GM12878 (cell line): Measurements from ENCODE around the gene HS6ST3.

Experiments
- CHD4 ChIP-seq: fragments of 200-600 bp; sonication (generic); IDR thresholded peaks from 2 replicates; pipeline ENCODE4 v1.6.1; 2016; ENCODE audit warnings: mild to moderate bottlenecking
- HCFC1 ChIP-seq: fragments of 150-350 bp; IDR thresholded peaks from 2 replicates; pipeline ENCODE4 v1.6.1; 2014; ENCODE audit warnings: low read length
- HDAC2 ChIP-seq: fragments of 200-600 bp; sonication (generic); IDR thresholded peaks from 2 replicates; pipeline ENCODE4 v1.6.1; 2017
- HDAC6 ChIP-seq: fragments of 200-600 bp; sonication (generic); IDR thresholded peaks from one replicate; pipeline ENCODE4 v1.8.0; 2017; ENCODE audit warnings: antibody characterized with exemption; ENCODE audit not compliant: unreplicated experiment
- JUNB ChIP-seq: IDR thresholded peaks from 2 replicates; pipeline ENCODE4 v1.6.1; 2016; ENCODE audit warnings: antibody characterized with exemption, mild to moderate bottlenecking
- MEF2A ChIP-seq: IDR thresholded peaks from 2 replicates; pipeline ENCODE4 v1.6.1; 2011; ENCODE audit warnings: low read depth, mild to moderate bottlenecking, low read length, moderate library complexity; ENCODE audit not compliant: insufficient read depth
- NRF1 ChIP-seq: conservative IDR thresholded peaks from 2 replicates; pipeline ENCODE4 v1.6.1; 2011; ENCODE audit warnings: mild to moderate bottlenecking, low read depth, low read length, improper control_type of control experiment
- POLR2A ChIP-seq: IDR thresholded peaks from 2 replicates; pipeline ENCODE4 v1.6.1; 2011; ENCODE audit warnings: low read depth, mild to moderate bottlenecking, low read length
- POLR2AphosphoS5 ChIP-seq: IDR thresholded peaks from 2 replicates; pipeline ENCODE4 v1.6.1; 2011; ENCODE audit warnings: mild to moderate bottlenecking, low read length, inconsistent platforms
- RFX5 ChIP-seq: IDR thresholded peaks from 2 replicates; pipeline ENCODE4 v1.6.1; 2011; ENCODE audit warnings: low read depth, low read length, improper control_type of control experiment
- SMC3 ChIP-seq: IDR thresholded peaks from 2 replicates; pipeline ENCODE4 v1.6.1; 2011; ENCODE audit warnings: low read length, improper control_type of control experiment, borderline replicate concordance
- SREBF2 ChIP-seq: IDR thresholded peaks from 2 replicates; pipeline ENCODE4 v1.6.1; 2012; ENCODE audit warnings: mild to moderate bottlenecking, low read length
- TF ChIP-seq, protein P1 (sequence below), 3 experiments: IDR thresholded peaks in 2 of 3; conservative IDR thresholded peaks in 1 of 3; 2 replicates each; pipeline ENCODE4 v1.5.1; 2011; ENCODE audit warnings: low read depth in 3 of 3, low read length in 3 of 3, mild to moderate bottlenecking in 3 of 3, control low read depth in 2 of 3, moderate library complexity in 2 of 3, inconsistent platforms in 1 of 3, mixed read lengths in 1 of 3; ENCODE audit not compliant: control insufficient read depth in 2 of 3, insufficient read depth in 1 of 3; ENCODE audit errors: extremely low read depth in 1 of 3

DNA sequence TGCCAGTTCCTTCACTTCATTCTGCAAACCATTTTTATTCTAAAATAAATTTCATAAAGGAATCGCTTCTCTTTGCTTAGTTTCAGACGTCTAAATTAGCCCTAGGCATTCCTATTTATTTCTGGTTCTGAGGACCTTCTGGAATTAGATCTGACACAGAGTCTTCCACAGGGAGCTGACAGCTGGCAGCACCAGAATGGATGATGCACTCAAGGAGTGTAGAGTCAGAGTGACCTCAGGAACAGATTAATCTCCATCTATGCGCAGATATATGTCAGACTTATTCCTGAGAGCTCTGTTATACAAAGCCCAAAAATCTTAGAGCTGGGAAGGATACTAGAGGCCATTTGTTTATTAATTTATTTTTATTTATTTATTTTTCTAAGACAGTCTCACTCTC, 450.8 kb downstream of the HS6ST3 start:
- TF ChIP-seq RFX5 (no peak), CHD4 (no peak), SREBF2 (no peak), POLR2A (no peak), JUNB (no peak), HCFC1 (no peak), HDAC2 (no peak), POLR2AphosphoS5 (no peak), HDAC6 (no peak), SMC3 (no peak), NRF1 (no peak), MEF2A (no peak)
- TF ChIP-seq, protein P1, sequence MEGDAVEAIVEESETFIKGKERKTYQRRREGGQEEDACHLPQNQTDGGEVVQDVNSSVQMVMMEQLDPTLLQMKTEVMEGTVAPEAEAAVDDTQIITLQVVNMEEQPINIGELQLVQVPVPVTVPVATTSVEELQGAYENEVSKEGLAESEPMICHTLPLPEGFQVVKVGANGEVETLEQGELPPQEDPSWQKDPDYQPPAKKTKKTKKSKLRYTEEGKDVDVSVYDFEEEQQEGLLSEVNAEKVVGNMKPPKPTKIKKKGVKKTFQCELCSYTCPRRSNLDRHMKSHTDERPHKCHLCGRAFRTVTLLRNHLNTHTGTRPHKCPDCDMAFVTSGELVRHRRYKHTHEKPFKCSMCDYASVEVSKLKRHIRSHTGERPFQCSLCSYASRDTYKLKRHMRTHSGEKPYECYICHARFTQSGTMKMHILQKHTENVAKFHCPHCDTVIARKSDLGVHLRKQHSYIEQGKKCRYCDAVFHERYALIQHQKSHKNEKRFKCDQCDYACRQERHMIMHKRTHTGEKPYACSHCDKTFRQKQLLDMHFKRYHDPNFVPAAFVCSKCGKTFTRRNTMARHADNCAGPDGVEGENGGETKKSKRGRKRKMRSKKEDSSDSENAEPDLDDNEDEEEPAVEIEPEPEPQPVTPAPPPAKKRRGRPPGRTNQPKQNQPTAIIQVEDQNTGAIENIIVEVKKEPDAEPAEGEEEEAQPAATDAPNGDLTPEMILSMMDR (IDR thresholded peaks at IDR 0.05 in 2 of 3, conservative IDR thresholded peaks at IDR 0.05 in 1 of 3; ENCODE audit: control insufficient read depth in 2 of 3, extremely low read depth in 1 of 3, insufficient read depth in 1 of 3, low read depth in 3 of 3, low read length in 3 of 3) = no peak
